GM21529 (cell line): Measurements from ENCODE around the gene LPCAT3.

ENCODE experiments used
- ATAC-seq: cut with Tn5 transposase; IDR thresholded peaks from one replicate; pipeline ENCODE4 v1.9.1; 2021; ENCODE audit not compliant: unreplicated experiment

LPCAT3 gene

DNA sequence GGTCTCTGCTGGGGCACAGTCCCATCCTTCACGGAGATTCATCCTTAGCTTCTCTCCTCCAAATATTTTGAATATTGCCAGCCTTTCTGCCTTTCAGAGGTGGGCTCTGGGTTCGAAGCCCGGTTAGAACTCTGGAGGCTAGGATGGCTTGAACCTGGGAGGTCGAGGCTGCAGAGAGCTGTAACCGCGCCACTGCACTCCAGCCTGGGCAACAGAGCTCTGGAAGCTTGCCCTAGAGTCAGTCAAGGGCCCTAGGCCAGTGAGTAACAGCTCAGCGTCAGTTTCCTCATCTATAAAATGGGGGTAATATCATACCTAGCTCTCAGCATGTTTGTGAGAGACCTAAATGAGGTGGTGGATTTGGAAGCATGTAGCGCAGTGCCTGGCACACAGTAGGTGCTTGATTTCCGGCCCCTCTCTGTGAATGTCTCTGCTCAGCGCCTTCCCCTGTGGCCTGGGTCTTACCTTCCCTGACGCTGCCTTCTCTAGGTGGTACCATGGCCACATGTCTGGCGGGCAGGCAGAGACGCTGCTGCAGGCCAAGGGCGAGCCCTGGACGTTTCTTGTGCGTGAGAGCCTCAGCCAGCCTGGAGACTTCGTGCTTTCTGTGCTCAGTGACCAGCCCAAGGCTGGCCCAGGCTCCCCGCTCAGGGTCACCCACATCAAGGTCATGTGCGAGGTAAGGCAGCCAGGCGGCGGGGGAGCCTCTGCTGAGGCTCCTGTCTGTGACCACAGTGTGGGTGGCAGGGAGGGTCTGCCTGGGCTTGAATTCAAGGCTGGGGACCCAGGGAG is 63.8 kb downstream of the LPCAT3 start:
- ATAC-seq, result no peak

- ATAC-seq, result peak; percentile 44
These were observed 64.6 kb downstream of the LPCAT3 start for GRCh38 chr12:6953442-6954315.

DNA sequence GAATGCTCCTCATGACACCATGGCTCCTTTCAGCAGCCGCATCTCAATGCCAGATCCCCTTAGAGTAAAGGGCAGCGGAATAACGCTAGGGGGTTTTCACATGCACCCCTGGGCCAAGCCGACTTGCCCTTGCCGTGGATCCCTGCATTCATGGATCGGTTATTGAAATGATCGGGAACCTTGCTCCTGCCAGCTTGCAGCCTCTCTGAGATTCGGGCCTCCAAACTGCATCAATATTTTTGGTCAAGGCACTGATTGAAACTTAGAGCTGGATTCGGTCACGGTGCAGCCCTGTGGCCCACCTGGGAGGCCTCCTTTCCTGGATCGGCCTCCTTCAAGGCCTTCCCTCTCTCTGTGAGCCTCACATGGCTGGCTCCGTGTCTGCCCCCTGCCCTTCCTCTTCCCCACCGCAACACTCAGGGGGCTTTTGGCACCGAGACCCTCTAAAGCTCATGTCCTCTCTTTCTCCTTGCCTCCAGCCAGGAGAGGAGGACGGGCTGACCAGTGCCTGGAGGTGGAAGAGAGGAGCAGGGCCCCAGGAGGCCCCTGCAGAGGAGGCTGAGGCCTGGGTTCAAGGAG is 65.3 kb downstream of the LPCAT3 start:
- ATAC-seq, result no peak

- no peak for ATAC-seq
These were observed 66.0 kb downstream of the LPCAT3 start for GRCh38 chr12:6952121-6952862.

DNA sequence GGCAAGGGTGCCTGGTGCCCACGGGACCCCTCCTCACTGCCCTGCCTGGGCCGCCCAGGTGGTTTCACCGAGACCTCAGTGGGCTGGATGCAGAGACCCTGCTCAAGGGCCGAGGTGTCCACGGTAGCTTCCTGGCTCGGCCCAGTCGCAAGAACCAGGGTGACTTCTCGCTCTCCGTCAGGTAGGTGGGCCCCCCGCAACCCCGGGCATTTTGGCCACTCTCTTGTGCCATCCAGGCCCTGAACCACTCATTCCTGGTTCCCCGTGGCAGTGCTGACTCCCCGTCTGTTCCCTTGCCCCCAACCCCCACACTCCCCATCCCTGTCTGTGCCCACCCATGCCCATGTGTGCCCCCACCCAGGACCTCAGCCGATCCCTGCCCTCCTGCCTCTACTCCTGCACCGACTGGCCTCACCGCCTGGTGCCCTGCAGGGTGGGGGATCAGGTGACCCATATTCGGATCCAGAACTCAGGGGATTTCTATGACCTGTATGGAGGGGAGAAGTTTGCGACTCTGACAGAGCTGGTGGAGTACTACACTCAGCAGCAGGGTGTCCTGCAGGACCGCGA is 66.6 kb downstream of the LPCAT3 start:
- no peak for ATAC-seq

DNA sequence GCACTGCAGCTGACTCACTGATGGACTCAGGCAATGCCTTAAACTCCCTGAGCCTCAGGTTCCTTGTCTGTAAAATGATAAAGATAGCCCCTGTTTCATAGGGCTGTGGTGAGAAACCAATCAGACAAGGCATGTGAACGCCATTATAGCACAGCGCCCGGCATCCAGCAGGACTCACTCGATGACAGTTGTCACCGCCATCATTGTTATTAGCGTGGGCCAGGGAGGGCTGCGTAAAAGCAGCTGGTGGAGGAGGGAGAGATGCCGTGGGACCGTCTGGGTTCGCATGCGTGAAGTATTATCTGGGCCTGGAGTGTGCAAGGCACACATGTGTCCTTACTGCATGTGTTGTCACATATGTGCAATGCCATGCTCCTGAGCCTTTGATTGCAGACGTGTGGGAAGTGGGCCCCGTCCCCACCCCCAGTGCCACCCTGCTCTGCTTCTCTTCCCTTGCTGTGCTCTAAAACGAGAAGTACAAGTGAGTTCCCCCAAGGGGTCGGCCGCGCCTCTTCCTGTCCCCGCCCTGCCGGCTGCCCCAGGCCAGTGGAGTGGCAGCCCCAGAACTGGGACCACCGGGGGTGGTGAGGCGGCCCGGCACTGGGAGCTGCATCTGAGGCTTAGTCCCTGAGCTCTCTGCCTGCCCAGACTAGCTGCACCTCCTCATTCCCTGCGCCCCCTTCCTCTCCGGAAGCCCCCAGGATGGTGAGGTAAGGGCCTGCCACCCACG is 67.3 kb downstream of the LPCAT3 start, which contains the start of gene PTPN6:
PTPN6 (plus strand) TSS at position 546 of the 730 bp plus-strand sequence; CDS start at position 703, 157 bp downstream.
- peak; percentile 18 for ATAC-seq

DNA sequence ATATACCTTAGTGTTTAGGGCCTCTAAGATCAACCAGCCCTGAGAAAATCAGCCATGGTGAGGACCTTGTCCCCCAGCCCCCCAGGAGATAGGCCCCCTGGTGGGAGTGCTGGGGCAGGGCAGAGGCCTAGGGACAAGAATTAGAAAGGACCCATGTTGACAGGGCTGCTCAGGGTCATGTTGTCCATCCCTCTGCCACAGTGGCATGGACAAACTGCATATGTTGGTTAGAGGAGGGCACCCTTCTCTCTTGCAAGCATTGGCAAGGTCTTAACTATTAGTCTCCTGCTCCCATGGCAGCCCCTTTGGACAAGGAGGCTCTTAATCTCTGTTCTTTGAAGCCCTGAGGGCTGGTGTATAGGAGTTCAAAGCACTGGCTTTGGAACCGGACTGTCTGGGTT is 67.9 kb downstream of the LPCAT3 start:
- no peak for ATAC-seq

DNA sequence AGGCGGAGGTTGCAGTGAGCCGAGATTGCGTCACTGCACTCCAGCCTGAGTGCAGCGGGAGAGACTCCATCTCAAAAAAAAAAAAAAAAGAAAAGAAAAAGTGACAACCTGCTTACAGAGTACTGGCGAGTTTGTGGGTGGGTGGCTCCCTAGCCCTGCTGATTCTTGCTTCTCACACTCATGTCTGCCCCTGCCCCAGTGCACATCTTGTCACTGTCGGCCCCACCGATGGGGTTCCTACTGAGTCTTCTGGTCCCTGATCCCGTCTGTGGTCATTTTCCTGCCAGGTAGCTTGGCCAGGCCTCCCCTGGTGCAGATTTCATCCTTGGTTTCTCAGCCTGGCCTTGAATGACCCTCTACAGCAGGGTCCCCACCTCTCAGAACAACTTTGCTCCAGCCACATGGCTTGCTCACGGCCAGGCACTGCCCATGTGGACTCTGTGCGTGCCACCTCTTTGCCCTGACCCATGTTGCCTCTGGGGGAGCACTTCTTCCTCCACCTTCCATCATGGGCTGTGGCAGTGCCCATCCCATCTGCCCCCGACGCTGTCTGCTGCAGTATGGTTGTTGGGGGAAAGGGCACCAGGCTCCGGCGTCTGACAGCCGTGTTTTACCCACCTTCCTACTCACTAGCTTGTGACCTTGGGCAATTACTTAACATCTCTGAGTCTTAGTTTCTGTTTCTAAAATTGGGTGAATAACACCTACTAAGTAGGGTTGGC is 69.2 kb downstream of the LPCAT3 start:
- no peak for ATAC-seq

GRCh38 chr12:6947615-6948014 is 70.7 kb downstream of the LPCAT3 start:
- ATAC-seq, result no peak

- ATAC-seq, result no peak
These were observed 71.3 kb downstream of the LPCAT3 start for GRCh38 chr12:6946920-6947374.

DNA sequence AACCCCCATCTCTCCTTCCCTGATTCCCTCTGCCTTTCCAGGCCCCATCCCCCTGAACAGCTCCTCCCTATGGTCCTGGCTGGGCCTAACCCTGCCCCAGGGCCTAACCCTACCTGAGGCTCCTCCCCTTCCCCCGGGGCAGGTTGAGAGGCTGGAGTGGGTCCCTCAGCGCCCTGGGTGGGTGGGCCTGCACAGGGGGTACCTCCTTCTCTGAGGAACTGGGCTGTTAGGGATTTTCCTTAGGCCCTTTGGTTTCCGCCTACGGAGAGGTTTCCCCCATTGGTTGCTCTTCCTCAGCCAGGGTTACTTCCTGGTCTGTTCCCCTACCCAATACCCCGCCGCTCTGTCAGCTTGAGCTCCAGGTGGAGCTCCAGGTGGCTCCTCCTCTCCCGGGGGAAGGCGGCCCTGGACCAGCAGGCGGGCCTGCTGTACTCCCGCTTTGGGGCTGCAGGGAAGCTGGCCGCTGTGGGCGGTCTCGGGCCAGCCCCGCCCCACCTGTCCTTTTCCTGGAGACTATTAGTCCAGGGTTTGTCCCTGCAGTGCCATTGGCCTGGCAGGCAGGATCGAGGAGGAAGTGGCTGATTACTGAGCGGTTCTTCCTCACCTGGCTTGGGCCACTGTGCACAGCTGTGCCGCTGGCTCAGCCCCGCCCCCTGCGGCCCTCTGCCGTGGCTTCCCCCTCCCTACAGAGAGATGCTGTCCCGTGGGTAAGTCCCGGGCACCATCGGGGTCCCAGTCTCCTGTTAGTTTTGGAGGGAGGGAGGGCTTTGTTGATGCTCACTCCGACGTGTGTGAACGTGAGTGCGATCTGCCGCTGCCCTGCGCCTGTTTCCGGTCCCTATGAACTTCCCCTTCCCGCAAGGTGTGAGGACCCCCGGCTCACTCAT is 72.0 kb downstream of the LPCAT3 start:
- ATAC-seq, result peak; percentile 34

- ATAC-seq, result no peak
These were observed 72.7 kb downstream of the LPCAT3 start for GRCh38 chr12:6945613-6946012.

DNA sequence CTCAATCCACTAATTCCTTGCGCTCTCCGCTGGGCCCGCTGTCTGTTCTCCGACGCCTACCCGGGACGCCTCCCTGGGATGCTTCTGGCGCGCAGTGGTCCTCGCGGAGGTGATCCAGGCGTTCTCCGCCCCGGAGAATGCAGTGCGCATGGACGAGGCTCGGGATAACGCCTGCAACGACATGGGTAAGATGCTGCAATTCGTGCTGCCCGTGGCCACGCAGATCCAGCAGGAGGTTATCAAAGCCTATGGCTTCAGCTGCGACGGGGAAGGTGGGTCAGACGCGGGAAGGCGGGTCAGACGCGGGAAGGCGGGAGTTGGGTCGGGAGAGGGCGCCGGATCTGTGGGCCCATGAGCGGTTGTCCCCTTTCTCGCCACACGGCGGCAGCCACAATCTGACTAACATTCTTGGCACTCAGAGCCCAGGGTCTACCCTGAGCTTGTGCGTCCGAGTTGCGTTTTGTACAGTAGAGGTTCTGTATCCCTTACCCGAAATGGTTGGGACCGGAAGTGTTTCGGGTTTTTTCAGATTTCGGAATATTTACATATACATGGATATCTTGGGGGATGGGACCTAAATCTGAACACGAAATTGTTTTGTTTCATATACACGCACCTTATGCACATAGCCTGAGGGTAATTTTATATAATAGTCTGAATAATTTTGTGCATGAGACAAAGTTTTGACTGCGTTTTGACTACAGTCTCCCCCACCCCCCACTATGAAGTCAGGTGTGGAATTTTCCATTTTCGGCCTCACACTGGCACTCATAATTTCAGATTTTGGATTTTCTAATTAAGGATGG is 73.7 kb downstream of the LPCAT3 start:
- peak; percentile 38 for ATAC-seq

DNA sequence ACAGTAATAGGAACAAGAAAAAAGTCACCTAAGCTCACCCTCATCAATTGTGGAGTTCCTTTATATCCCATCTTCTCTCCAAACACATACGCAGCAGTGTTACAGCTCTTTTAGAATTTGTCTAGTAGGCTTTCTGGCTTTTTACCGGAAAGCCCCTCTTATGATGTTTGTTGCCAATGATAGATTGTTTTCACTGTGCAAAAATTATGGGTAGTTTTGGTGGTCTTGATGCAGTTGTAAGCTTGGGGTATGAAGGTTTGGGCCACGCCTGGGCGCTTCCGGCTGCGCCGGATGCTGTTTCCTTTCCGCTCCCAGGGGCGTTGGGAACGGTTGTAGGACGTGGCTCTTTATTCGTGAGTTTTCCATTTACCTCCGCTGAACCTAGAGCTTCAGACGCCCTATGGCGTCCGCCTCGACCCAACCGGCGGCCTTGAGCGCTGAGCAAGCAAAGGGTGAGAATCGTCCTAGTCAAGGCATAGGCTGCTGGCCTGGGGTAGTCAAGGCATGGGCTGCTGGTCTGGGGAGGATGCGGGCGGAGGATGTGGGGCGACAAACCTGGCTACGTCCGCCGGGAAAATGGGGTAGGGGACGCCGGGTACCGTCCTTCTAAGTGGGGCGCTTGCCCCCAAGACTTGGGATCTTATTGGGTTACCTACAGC is 74.4 kb downstream of the LPCAT3 start, which contains the start of the genes C12orf57 and RNU7-1:
C12orf57 (plus strand) TSS at position 301 of the 659 bp plus-strand sequence; CDS start at position 401, 100 bp downstream.
RNU7-1 (plus strand) TSS at position 95 of the 659 bp plus-strand sequence.
- peak; percentile 29 for ATAC-seq

- ATAC-seq, result peak; percentile 29
These were observed 74.9 kb downstream of the LPCAT3 start for GRCh38 chr12:6943389-6943721.

DNA sequence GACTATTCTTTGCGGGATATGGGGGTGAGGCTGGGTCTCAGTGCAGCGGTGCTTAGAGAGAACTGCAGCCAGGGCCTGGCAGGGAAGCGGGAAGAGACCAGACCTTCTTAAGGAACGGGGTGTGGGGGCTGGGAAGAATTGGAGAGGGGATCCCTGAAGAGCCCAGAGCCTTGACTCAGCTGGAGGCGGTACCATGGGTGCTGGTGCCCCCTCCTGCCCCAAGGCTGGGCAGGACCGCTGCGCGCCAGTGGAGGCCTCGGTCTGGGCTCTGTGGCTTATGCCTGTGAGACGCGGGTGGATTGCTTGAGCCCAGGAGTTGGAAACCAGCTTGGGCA is 76.0 kb downstream of the LPCAT3 start:
- ATAC-seq, result no peak

GRCh38 chr12:6941782-6942181 is 76.5 kb downstream of the LPCAT3 start:
- no peak for ATAC-seq
